Sigmoid colon (tissue), 7 donors: ENCODE results near the gene TEKT5. TPM values are rescaled to one million over a fixed set of nuclear protein-coding genes. Genes with fewer than 3 reads are reported as not detected.
"Not testable (repeated sequence)": the region's sequence is repeated elsewhere in the genome, so short reads cannot be mapped to it uniquely, and the experiment has no call there.

Experiments
- DNase-seq: peaks from one replicate; pipeline ENCODE4 v3.0.0-alpha.2; 2019
- H3K27ac ChIP-seq, 4 donors: fragments of 200-600 bp; sonication (generic); one replicate each; pipeline ENCODE4 v1.5.1; 2016 to 2019; ENCODE audit warnings: mild to moderate bottlenecking in 1 of 4
- H3K27me3 ChIP-seq, 3 donors: fragments of 200-600 bp; sonication (generic); one replicate each; pipeline ENCODE4 v1.5.1; 2019; ENCODE audit warnings: mild to moderate bottlenecking in 1 of 3
- H3K36me3 ChIP-seq, 4 donors: fragments of 200-600 bp; sonication (generic); one replicate each; pipeline ENCODE4 v1.5.1; 2016 to 2019
- H3K4me1 ChIP-seq, 4 donors: fragments of 200-600 bp; sonication (generic); one replicate each; pipeline ENCODE4 v1.5.1; 2017 to 2019
- H3K4me3 ChIP-seq, 4 donors: fragments of 200-600 bp; sonication (generic); one replicate each; pipeline ENCODE4 v1.5.1; 2017 to 2019; ENCODE audit warnings: mild to moderate bottlenecking in 2 of 4, moderate library complexity in 1 of 4
- H3K9me3 ChIP-seq, 4 donors: fragments of 200-600 bp in 3 of 4; sonication (generic) in 3 of 4; one replicate each; pipeline versions ENCODE4 v1.5.1 to v1.6.1; 2013 to 2019
- EP300 ChIP-seq, 4 donors: sonication (generic); formaldehyde crosslinking; IDR thresholded peaks; one replicate each; pipeline ENCODE4 v1.6.1; 2017; ENCODE audit warnings: antibody characterized with exemption in 4 of 4
- POLR2A ChIP-seq, 2 donors: fragments of 450-650 bp; IDR thresholded peaks; one replicate each; pipeline ENCODE4 v1.6.1; 2016; ENCODE audit warnings: antibody characterized with exemption in 2 of 2, mild to moderate bottlenecking in 2 of 2, moderate library complexity in 2 of 2
- POLR2AphosphoS5 ChIP-seq, 4 donors: sonication (generic); formaldehyde crosslinking; IDR thresholded peaks; one replicate each; pipeline ENCODE4 v1.6.1; 2017; ENCODE audit warnings: antibody characterized with exemption in 4 of 4
- WGBS, 2 donors: extraction: QIAGEN DNeasy Blood & Tissue Kit; methylation state at CpG; one replicate each; pipeline ENCODE4 v1.1.7; 2013; 5-methylcytosine and 5-hydroxymethylcytosine counted together
- intact Hi-C: fragments of 100-400 bp; cut with DNase I; formaldehyde crosslinking; loops from one replicate; pipeline ENCODE4 v1.15.1; 2023
- polyA plus RNA-seq, 3 donors: library from polyadenylated mRNA; stranded (reverse); fragments of 200-250 nt; gene quantifications; one replicate each; pipeline ENCODE4 v1.2.3, GENCODE V29; 2013
- total RNA-seq, 4 donors: library from RNA; depleted of rRNA; stranded (reverse); fragments of >200 nt; gene quantifications; one replicate each; pipeline ENCODE4 v1.1.0, GENCODE V29; 2016
- TF ChIP-seq, protein P1 (sequence below), 4 experiments: fragments of 450-650 bp in 3 of 4; fragments of 200-600 bp in 1 of 4; IDR thresholded peaks; one replicate each; pipeline ENCODE4 v1.5.1; 2016 to 2019; ENCODE audit warnings: antibody characterized with exemption in 4 of 4, mild to moderate bottlenecking in 3 of 4, moderate library complexity in 2 of 4
- donor health status: healthy with polysubstance abuse.
- donor health status: Bipolar disorder and iron deficiency.
- donor health status: healthy.

The TEKT5 gene
- total RNA-seq = 1 to 10 TPM in 1 of 4 donors, under 1 TPM in 1, not detected in 2; 0.83 to 2.1 TPM
- polyA plus RNA-seq = under 1 TPM in 1 of 3 donors, not detected in 2; 0.09 TPM

DNA sequence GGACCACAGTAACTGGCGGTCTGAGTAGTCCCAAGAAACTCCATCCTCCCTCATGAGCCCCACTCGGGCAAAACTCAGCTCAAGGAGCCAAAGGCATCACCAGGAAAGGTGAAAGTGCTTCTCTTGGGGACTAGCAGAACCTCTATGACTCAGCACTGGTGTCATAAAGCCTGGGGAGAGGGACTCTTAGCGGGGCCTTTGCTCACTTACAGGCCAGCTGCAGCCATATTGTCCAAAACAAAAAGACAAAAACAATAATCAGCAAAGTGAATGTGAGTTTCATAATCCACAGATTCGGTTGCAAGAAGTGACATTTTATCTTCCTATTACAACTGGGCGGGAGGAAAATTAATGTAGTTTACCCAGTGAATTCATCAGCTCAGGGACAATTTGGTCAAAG lies at the start of gene TEKT5:
Gene TEKT5, minus strand, starts transcription at position 101 of the 400 bp plus-strand sequence. Its CDS starts 57 bp downstream, at position 44.
- Histone ChIP-seq H3K4me1 (no peaks in the 10 kb centered on the region), H3K27me3 (no peaks in the 10 kb centered on the region), H3K27ac (no peak within 1 kb of the TSS), H3K9me3 (no peaks in the 10 kb centered on the region), H3K36me3 (no peaks in the 10 kb centered on the region), H3K4me3 (no peak within 1 kb of the TSS)
- intact Hi-C loops = no loop called here
- 77 to 81% methylated on average over 5 of the region's 5 CpGs for WGBS, 2 donors
- TF ChIP-seq POLR2A (IDR thresholded peaks at IDR 0.05) (no peak), POLR2AphosphoS5 (IDR thresholded peaks at IDR 0.05) (no peak), EP300 (IDR thresholded peaks at IDR 0.05) (no peak)
- TF ChIP-seq, protein P1, sequence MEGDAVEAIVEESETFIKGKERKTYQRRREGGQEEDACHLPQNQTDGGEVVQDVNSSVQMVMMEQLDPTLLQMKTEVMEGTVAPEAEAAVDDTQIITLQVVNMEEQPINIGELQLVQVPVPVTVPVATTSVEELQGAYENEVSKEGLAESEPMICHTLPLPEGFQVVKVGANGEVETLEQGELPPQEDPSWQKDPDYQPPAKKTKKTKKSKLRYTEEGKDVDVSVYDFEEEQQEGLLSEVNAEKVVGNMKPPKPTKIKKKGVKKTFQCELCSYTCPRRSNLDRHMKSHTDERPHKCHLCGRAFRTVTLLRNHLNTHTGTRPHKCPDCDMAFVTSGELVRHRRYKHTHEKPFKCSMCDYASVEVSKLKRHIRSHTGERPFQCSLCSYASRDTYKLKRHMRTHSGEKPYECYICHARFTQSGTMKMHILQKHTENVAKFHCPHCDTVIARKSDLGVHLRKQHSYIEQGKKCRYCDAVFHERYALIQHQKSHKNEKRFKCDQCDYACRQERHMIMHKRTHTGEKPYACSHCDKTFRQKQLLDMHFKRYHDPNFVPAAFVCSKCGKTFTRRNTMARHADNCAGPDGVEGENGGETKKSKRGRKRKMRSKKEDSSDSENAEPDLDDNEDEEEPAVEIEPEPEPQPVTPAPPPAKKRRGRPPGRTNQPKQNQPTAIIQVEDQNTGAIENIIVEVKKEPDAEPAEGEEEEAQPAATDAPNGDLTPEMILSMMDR (IDR thresholded peaks at IDR 0.05) = no peak
- no peak for DNase-seq

DNA sequence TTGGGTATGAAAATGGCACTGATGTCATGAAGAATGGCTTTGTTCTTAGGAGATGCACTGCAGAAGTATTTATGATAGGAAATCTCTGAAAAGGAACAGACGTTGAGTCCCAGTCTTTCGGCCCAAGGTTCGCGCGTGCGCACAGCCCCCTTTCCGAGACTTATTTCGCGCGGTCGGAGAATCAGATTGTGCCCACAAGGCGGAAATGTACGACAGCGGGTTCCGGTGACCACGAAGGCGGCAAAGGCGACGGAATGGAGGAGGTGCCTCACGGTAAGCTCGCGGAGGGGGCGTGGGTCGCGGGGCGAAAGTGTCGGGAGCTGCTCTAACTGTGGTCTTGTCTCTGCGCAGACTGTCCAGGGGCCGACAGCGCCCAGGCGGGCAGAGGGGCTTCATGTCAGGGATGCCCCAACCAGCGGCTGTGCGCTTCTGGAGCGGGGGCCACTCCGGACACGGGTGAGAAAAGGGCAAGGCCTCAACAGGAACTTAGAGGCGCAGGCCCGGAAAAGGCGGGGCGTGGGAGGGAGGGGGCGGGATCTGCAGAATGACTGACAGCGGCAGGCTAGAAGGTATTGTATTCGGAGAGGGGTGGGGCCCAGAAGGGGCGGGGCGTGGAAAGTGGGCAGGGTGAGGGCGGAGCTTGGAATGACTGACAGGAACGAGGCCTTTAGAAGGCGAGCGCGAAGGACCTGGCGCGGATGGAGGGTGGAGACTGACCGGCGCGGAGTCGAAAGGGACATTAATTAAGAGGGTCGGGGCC lies 49.1 kb upstream of the TEKT5 start, which contains the start of gene NUBP1:
Gene NUBP1, plus strand, starts transcription at position 233 of the 760 bp plus-strand sequence. Its CDS starts 22 bp downstream, at position 255.
- WGBS, 2 donors = 0% methylated on average over 57 of the region's 57 CpGs

DNA sequence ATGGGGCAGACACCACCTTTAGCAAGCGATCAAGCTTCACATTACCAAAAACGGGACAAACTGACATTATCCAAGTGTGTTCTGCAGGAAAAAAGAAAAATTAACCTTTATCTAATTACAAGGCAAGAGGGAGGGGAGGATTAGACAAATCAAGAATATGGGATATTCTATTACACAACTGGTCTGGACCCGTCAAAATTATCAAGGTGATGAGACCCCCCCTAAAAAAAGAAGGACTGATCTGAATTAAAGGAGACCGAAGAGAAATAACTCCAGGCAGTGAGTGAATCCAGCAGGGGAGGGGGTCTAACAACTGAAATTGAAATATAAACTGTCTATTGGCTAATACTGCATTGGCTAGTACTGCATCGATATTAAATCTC lies 48.5 kb upstream of the TEKT5 start:
- 31 to 33% methylated on average over 5 of the region's 5 CpGs for WGBS, 2 donors
- Histone ChIP-seq H3K27ac (peak overlapping the region; percentile 94 to 97 (median 96)), H3K36me3 (peaks cover 0 to 13% (median 11%) of the 10 kb centered on the region in 4 donors), H3K4me1 (peaks cover 0 to 52% (median 44%) of the 10 kb centered on the region in 4 donors), H3K27me3 (no peaks in the 10 kb centered on the region), H3K9me3 (no peaks in the 10 kb centered on the region), H3K4me3 (peak overlapping the region in 3 of 4 donors; percentile 56 to 67 (median 63))
- TF ChIP-seq POLR2A (IDR thresholded peaks at IDR 0.05) (no peak), EP300 (IDR thresholded peaks at IDR 0.05) (no peak), POLR2AphosphoS5 (IDR thresholded peaks at IDR 0.05) (no peak)
- TF ChIP-seq, protein P1 (IDR thresholded peaks at IDR 0.05) = no peak
- intact Hi-C loops = loop anchor here (10.0 kb wide), 4 partner anchors 358 to 1648 kb away; partner anchors contain the start of genes ATF7IP2, HAPSTR1, RMI2 and SOCS1
- DNase-seq = no peak

More for the DNA sequence above, 49.1 kb upstream of the TEKT5 start, which contains the start of gene NUBP1:
- intact Hi-C loops = loop anchor here (2.0 to 10.0 kb wide), 6 partner anchors 85 to 1649 kb away; partner anchors contain the start of genes ATF7IP2, HAPSTR1, RMI2 and SOCS1
- peak; percentile 100 for DNase-seq
- Histone ChIP-seq H3K36me3 (peaks cover 0 to 19% (median 16%) of the 10 kb centered on the region in 4 donors), H3K27me3 (no peaks in the 10 kb centered on the region), H3K4me1 (peaks cover 0 to 46% (median 39%) of the 10 kb centered on the region in 4 donors), H3K27ac (peak within 1 kb of the TSS; percentile 94 to 97 (median 96)), H3K9me3 (no peaks in the 10 kb centered on the region), H3K4me3 (peak within 1 kb of the TSS; percentile 49 to 67 (median 60))
- peak; percentile 63 to 97 (median 74) for TF ChIP-seq POLR2AphosphoS5 (IDR thresholded peaks at IDR 0.05)
- peak; percentile 39 to 59 for TF ChIP-seq POLR2A (IDR thresholded peaks at IDR 0.05)
- no peak for TF ChIP-seq EP300 (IDR thresholded peaks at IDR 0.05)
- TF ChIP-seq, protein P1 (IDR thresholded peaks at IDR 0.05) = no peak

DNA sequence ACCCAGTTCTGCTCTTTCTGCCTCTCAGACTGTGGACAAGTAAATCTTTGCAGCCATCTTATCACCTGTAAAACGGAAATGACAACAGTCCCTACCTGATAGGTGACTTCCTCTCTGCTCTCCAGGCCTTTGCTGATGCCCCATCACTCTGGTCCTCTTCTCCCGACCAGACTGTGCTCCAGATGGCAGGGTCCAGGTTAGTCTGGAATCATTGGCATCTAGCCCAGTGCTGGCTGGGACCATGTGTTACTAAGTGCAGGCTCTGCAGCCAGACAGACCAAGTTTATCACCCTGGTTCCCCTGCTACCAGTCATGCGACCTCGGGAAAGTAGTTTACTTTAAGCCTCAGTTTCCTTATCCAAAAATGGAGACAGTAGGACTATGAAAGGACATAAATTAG lies 47.1 kb upstream of the TEKT5 start:
- Histone ChIP-seq H3K27ac (peak overlapping the region in 3 of 4 donors; percentile 65 to 96 (median 94)), H3K27me3 (no peaks in the 10 kb centered on the region), H3K4me1 (peaks cover 0 to 64% (median 56%) of the 10 kb centered on the region in 4 donors), H3K9me3 (no peaks in the 10 kb centered on the region), H3K4me3 (no peak overlapping the region), H3K36me3 (no peaks in the 10 kb centered on the region)
- intact Hi-C loops = loop anchor here (10.0 kb wide), 4 partner anchors 357 to 1647 kb away; partner anchors contain the start of genes ATF7IP2, HAPSTR1, RMI2 and SOCS1
- TF ChIP-seq EP300 (IDR thresholded peaks at IDR 0.05) = no peak
- no peak for TF ChIP-seq POLR2A (IDR thresholded peaks at IDR 0.05)
- TF ChIP-seq, protein P1 (IDR thresholded peaks at IDR 0.05) = no peak
- TF ChIP-seq POLR2AphosphoS5 (IDR thresholded peaks at IDR 0.05) = peak in 2 of 4 donors; percentile 9 to 53
- peak; percentile 82 for DNase-seq
- WGBS, 2 donors = 62 to 76% methylated on average over 4 of the region's 4 CpGs

DNA sequence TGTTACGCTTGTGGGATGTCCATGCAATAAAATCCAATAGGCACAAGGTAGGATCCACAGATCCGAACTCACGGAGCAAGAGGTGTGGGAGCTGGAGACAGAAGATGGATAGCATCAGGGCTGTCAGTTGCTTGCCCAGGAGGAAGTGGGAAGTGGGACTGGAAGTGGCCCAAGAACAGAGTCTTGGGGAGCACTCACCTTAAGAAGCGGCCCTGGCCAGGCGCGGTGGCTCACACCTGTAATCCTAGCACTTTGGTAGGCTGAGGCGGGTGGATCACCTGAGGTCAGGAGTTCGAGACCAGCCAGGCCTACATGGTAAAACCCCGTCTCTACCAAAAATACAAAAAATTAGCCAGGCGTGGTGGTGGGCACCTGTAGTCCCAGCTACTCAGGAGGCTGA lies 46.5 kb upstream of the TEKT5 start:
- not testable (repeated sequence) for H3K36me3 ChIP-seq, DNase-seq, H3K9me3 ChIP-seq, H3K27me3 ChIP-seq, H3K4me3 ChIP-seq
- WGBS, 2 donors = 95% methylated on average over 10 of the region's 10 CpGs
- peaks cover 0 to 62% (median 56%) of the 10 kb centered on the region in 4 donors for H3K4me1 ChIP-seq
- peak overlapping the region in 3 of 4 donors; percentile 65 to 96 (median 94) for H3K27ac ChIP-seq
- intact Hi-C loops = loop anchor here (10.0 kb wide), 4 partner anchors 356 to 1646 kb away; partner anchors contain the start of genes ATF7IP2, HAPSTR1, RMI2 and SOCS1
